HG03066 (cell line): Measurements from ENCODE around the gene FGF1.
A peak's percentile ranks its signal among the peaks of the same experiment; 100 is the strongest.

ENCODE experiments used
- ATAC-seq: cut with Tn5 transposase; IDR thresholded peaks from one replicate; pipeline ENCODE4 v1.9.1; 2021; ENCODE audit warnings: low read depth; ENCODE audit not compliant: unreplicated experiment

FGF1 gene

GRCh38 chr5:142617416-142618129 is 68.3 kb downstream of the FGF1 start:
- no peak for ATAC-seq

GRCh38 chr5:142615948-142616347 is 69.9 kb downstream of the FGF1 start:
- ATAC-seq, result no peak

- no peak for ATAC-seq
These were observed 71.8 kb downstream of the FGF1 start for GRCh38 chr5:142614054-142614453.

GRCh38 chr5:142613271-142613671 is 72.6 kb downstream of the FGF1 start:
- ATAC-seq, result no peak

GRCh38 chr5:142612494-142613270 is 73.2 kb downstream of the FGF1 start:
- ATAC-seq, result no peak

GRCh38 chr5:142611154-142611553 is 74.7 kb downstream of the FGF1 start:
- peak; percentile 96 for ATAC-seq

GRCh38 chr5:142610176-142611001 is 75.5 kb downstream of the FGF1 start:
- no peak for ATAC-seq

GRCh38 chr5:142609142-142609541 is 76.7 kb downstream of the FGF1 start:
- ATAC-seq, result no peak

GRCh38 chr5:142608081-142608480 is 77.8 kb downstream of the FGF1 start:
- ATAC-seq, result no peak

GRCh38 chr5:142605611-142606010 is 80.3 kb downstream of the FGF1 start:
- ATAC-seq, result no peak

- ATAC-seq, result no peak
These were observed 83.1 kb downstream of the FGF1 start for GRCh38 chr5:142602720-142603245.

GRCh38 chr5:142601432-142601831 is 84.5 kb downstream of the FGF1 start:
- ATAC-seq, result no peak

- no peak for ATAC-seq
These were observed 85.1 kb downstream of the FGF1 start for GRCh38 chr5:142600611-142601358.

GRCh38 chr5:142600092-142600491 is 85.8 kb downstream of the FGF1 start:
- ATAC-seq, result no peak

- no peak for ATAC-seq
These were observed 87.6 kb downstream of the FGF1 start for GRCh38 chr5:142598338-142598700.

- no peak for ATAC-seq
These were observed 88.1 kb downstream of the FGF1 start for GRCh38 chr5:142597546-142598337.

GRCh38 chr5:142597025-142597424 is 88.9 kb downstream of the FGF1 start:
- ATAC-seq, result no peak

- no peak for ATAC-seq
These were observed 93.5 kb downstream of the FGF1 start for GRCh38 chr5:142592365-142592764.

- ATAC-seq, result no peak
These were observed 95.2 kb downstream of the FGF1 start for GRCh38 chr5:142590451-142591231.
